Amniotic stem cell (primary cell): ENCODE results near the gene TRABD2A.
"Not testable (repeated sequence)": the region's sequence is repeated elsewhere in the genome, so short reads cannot be mapped to it uniquely, and the experiment has no call there.

Experiments used
- DNase-seq: peaks from one replicate; lab custom pipeline; 2025; lab: John Stamatoyannopoulos, UW

Gene TRABD2A

GRCh38 chr2:84880645-84881521 lies at the start of gene TRABD2A:
TSS of gene TRABD2A (minus strand) at chr2:84881084. CDS start at chr2:84881039, 45 bp downstream.
- DNase-seq = no peak

- no peak for DNase-seq
These were observed 46.4 kb upstream of the TRABD2A start for GRCh38 chr2:84927275-84927627.

- peak; percentile 82 for DNase-seq
These were observed 45.0 kb upstream of the TRABD2A start for GRCh38 chr2:84925724-84926376.

GRCh38 chr2:84925336-84925723 lies 44.4 kb upstream of the TRABD2A start:
- no peak for DNase-seq

GRCh38 chr2:84924173-84925106 lies 43.6 kb upstream of the TRABD2A start:
- no peak for DNase-seq

GRCh38 chr2:84923009-84923408 lies 42.1 kb upstream of the TRABD2A start:
- DNase-seq = no peak

- peak; percentile 89 for DNase-seq
These were observed 39.1 kb upstream of the TRABD2A start for GRCh38 chr2:84919885-84920580.

- no peak for DNase-seq
These were observed 37.5 kb upstream of the TRABD2A start for GRCh38 chr2:84918430-84918829.

GRCh38 chr2:84917821-84918220 lies 36.9 kb upstream of the TRABD2A start:
- DNase-seq = not testable (repeated sequence)

- not testable (repeated sequence) for DNase-seq
These were observed 34.8 kb upstream of the TRABD2A start for GRCh38 chr2:84915675-84916074.

GRCh38 chr2:84914334-84914733 lies 33.5 kb upstream of the TRABD2A start:
- DNase-seq = no peak

GRCh38 chr2:84912984-84913383 lies 32.1 kb upstream of the TRABD2A start:
- DNase-seq = no peak

- no peak for DNase-seq
These were observed 30.3 kb upstream of the TRABD2A start for GRCh38 chr2:84911135-84911678.

- no peak for DNase-seq
These were observed 28.2 kb upstream of the TRABD2A start for GRCh38 chr2:84908948-84909713.

GRCh38 chr2:84906900-84907714 lies 26.2 kb upstream of the TRABD2A start:
- peak; percentile 56 for DNase-seq

GRCh38 chr2:84906108-84906899 lies 25.4 kb upstream of the TRABD2A start:
- DNase-seq = no peak

- peak; percentile 67 for DNase-seq
These were observed 24.6 kb upstream of the TRABD2A start, which contains the start of gene TMSB10 for GRCh38 chr2:84905181-84906107. TSS of gene TMSB10 (plus strand) at chr2:84905656.

GRCh38 chr2:84904717-84905174 lies 23.9 kb upstream of the TRABD2A start:
- DNase-seq = peak; percentile 39
